Fibroblast of the conjunctiva (primary cell): ENCODE measurements around the gene ARID3A.
"Not testable (repeated sequence)": the region's sequence is repeated elsewhere in the genome, so short reads cannot be mapped to it uniquely, and the experiment has no call there.

ENCODE experiments used
- DNase-seq: peaks from one replicate; pipeline ENCODE4 v3.0.0-alpha.2; 2010; ENCODE audit warnings: low read depth

Gene ARID3A

GRCh38 chr19:925526-926322 lies at the start of gene ARID3A:
Gene ARID3A, plus strand, starts transcription at chr19:926035. Its CDS starts 3,494 bp downstream, at chr19:929529.
- DNase-seq, result peak; percentile 26

- no peak for DNase-seq
These were observed 49.7 kb upstream of the ARID3A start for GRCh38 chr19:876089-876488.

DNA sequence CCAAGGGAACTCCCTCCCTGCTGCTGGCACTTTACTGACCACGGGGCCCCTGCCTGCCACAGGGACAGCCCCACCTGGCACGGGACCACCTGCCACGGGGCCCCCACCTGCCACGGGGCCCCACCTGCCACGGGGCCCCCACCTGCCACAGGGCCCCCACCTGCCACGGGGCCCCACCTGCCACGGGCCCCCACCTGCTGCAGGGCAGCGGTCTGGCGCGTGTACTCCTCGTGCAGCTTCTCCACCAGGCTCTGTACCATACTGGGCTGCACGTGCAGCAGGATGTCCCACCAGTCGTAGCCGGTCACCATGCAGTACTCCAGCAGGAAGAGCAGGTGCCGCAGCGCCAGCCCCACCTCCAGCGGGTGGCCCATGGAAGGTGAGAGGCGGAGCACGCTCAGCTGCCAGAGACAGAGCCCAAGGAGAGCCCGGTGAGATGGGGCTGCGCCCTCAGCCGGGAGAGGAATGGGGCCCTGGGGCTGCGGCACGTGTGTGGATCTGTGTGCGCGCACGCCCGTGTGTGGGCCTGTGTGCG lies 49.0 kb upstream of the ARID3A start:
- no peak for DNase-seq

DNA sequence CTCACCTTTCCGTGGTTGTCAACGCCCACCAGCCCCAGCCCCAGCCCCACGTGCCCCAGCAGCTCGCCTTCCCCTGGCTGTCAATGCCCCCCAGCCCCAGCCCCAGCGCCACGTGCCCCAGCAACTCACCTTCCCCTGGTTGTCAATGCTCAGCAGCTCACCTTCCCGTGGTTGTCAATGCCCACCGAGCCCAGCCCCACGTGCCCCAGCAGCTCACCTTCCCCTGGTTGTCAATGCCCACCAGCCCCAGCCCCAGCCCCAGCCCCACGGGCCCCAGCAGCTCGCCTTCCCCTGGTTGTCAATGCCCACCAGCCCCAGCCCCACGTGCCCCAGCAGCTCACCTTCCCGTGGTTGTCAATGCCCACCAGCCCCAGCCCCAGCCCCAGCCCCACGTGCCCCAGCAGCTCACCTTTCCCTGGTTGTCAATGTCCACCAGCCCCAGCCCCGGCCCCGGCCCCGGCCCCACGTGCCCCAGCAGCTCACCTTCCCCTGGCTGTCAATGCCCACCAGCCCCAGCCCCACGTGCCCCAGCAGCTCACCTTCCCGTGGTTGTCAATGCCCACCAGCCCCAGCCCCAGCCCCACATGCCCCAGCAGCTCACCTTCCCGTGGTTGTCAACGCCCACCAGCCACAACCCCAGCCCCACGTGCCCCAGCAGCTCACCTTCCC lies 47.7 kb upstream of the ARID3A start:
- not testable (repeated sequence) for DNase-seq

DNA sequence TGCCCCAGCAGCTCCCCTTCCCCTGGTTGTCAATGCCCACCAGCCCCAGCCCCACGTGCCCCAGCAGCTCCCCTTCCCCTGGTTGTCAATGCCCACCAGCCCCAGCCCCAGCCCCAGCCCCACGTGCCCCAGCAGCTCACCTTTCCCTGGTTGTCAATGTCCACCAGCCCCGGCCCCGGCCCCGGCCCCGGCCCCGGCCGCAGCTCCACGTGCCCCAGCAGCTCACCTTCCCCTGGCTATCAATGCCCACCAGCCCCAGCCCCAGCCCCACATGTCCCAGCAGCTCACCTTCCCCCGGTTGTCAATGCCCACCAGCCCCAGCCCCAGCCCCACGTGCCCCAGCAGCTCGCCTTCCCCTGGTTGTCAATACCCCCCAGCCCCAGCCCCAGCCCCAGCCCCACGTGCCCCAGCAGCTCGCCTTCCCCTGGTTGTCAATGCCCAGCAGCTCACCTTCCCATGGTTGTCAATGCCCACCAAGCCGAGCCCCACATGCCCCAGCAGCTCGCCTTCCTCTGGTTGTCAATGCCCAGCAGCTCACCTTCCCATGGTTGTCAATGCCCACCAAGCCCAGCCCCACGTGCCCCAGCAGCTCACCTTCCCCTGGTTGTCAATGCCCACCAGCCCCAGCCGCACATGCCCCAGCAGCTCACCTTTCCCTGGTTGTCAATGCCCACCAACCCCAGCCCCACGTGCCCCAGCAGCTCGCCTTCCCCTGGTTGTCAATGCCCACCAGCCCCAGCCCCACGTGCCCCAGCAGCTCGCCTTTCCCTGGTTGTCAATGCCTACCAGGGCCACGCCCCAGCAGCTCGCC lies 46.9 kb upstream of the ARID3A start:
- DNase-seq, result not testable (repeated sequence)

DNA sequence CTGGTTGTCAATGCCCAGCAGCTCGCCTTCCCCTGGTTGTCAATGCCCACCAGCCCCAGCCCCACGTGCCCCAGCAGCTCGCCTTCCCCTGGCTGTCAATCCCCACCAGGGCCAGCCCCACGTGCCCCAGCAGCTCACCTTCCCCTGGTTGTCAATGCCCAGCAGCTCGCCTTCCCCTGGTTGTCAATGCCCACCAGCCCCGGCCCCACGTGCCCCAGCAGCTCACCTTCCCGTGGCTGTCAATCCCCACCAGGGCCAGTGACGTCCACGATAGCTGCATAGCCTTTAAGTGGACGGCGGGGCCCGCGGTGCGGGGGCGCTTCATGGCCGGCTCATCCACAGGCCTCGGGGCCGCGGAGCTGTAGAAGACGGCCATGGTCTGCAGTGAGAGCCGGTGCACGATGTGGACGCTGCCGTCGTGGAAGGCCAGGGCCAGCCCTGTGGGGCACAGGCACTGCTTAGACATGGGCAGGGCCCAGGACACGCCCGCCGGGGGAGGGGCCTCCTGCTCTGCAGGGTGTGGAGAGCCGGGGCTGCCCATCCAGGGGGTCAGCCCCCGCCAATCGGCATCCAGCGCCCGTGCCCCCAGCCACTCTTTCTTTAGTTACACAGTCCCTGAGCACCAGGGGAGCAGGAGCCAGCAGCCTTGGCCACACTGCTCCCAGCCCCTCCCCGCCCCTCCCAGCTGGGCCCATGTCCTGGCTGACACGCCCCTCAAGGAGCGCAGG lies 46.0 kb upstream of the ARID3A start:
- DNase-seq, result no peak

- no peak for DNase-seq
These were observed 44.3 kb upstream of the ARID3A start for GRCh38 chr19:881385-882071.

- no peak for DNase-seq
These were observed 42.9 kb upstream of the ARID3A start for GRCh38 chr19:882871-883497.

- DNase-seq, result no peak
These were observed 42.1 kb upstream of the ARID3A start for GRCh38 chr19:883661-884211.

DNA sequence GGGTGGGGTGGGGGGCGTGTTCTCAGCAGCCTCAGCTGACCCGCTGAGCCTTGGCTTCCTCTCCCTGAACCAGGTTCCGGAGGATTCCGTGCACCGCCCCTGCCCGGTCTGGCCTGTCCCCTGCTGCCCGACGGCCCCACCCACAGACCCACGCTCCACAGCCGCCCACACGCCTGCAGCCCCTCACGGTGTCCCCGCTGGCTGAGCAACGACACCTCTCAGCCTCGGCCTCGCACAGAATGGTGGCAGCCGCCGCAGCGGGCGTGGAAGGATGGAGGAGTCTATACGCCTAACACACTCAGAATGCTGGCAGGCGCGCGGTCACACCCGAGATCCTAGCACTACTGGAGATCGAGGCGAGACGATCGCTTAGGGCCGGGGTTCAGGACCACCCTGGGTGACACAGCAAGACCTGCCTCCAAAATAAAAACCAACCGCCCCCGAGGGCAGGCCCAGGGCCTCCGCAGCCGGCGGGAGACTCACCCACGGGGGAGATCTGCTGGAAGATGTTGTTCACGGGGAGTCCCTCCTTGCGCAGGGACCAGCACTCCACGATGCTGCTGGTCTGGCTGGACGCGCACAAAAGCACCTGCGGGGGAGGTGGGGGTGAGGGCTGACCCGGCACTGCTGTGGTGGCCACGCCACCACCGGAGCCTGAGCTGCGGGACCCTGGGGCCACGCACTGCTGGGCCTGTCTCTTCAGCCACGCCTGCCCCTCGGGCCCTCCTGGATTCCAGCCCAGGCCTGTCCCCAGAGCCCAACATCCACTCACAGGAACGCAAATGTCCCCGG lies 41.2 kb upstream of the ARID3A start:
- DNase-seq, result no peak

- DNase-seq, result no peak
These were observed 40.2 kb upstream of the ARID3A start for GRCh38 chr19:885536-886224.

DNA sequence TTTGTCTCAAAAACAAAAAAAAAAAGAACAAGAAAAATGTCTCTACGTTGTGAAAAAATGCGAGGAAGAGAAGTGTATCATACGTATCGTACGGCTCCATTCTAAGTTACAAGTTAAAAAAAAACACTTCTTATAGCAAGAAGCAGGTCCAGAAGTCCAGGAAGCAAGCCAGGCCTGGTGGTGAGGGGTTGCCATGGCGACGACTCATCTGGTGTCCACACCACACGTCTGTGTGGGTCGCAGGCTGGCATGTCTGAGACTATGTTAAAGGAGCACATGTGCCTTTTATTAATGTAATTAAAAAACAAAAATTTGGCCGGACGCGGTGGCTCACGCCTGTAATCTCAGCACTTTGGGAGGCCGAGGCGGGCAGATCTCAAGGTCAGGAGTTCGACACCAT lies 38.8 kb upstream of the ARID3A start:
- DNase-seq, result peak; percentile 80

DNA sequence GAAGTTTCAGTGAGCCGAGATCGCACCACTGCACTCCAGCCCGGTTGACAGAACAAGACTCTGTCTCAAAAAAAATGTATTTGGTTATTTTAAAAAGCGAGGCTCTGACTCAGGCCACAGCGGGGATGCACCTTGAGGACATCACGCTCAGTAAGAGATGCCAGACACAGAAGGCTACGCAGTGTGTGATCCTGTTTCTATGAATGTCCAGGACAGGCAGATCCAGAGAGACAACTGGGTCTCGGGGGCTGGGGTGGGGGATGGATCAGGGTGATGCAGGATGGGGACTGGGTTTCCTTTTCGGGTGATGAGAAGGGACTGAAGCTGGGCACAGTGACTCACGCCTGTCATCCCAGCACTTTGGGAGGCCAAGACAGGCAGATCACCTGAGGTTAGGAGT lies 38.2 kb upstream of the ARID3A start:
- DNase-seq, result no peak

DNA sequence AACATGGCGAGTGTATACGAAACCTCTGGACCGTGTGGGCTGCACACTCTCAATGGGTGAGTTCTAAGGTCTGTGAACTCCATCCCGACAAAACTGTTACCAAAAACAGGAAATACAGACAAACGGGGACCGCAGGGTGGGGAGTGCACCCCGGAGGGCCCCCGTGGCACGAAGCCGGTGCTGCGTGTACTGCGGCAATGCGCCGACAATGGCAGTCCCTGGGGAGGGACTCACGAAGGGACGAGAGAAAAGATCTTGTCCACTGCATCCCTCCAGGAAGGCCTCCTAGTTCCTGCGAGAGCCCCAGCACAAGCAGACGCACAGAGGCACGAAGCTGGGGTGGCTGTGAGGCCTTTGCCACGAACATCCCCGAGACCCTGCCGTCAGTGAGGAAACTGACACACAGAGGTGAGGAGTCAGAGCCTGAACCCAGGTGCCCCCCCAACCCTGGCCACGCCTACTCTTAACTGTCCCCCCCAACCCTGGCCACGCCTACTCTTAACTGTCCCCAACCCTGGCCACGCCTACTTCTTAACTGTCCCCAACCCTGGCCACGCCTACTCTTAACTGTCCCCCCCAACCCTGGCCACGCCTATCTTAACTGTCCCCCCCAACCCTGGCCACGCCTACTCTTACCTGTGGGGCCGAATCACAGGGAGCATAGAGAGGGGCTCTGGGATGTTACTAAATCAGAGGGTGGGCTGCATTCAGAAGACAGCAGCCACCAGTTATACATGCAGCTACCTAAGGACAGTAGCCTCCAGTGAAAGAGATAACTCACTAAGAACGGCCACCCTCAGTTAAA lies 37.1 kb upstream of the ARID3A start:
- no peak for DNase-seq

- no peak for DNase-seq
These were observed 36.1 kb upstream of the ARID3A start for GRCh38 chr19:889662-890295.

- no peak for DNase-seq
These were observed 35.0 kb upstream of the ARID3A start for GRCh38 chr19:890831-891230.

DNA sequence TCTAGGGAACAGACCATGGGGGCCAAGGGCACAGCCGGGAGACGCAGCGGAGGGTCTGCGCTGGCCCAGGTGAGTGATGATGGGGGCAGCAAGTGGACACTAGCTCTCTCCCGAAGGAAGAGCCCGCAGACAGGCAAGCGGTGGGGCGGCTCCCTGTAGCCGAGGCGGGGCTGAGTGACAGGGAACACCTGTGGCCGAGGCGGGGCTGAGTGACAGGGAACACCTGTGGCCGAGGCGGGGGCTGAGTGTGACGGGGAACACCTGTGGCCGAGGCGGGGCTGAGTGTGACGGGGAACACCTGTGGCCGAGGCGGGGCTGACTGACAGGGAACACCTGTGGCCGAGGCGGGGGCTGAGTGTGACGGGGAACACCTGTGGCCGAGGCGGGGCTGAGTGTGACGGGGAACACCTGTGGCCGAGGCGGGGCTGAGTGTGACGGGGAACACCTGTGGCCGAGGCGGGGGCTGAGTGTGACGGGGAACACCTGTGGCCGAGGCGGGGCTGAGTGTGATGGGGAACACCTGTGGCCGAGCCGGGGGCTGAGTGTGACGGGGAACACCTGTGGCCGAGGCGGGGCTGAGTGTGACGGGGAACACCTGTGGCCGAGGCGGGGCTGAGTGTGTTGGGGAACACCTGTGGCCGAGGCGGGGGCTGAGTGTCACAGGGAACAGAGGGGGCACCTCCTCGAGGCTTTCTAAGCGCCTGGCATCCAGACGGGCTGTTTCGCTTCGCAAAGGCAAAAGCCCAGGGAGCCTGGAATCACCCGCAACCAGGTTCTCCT lies 34.2 kb upstream of the ARID3A start:
- DNase-seq, result not testable (repeated sequence)
